GM12878 (cell line): Measurements from ENCODE around the gene EVC. TPM values are rescaled to one million over a fixed set of nuclear protein-coding genes. Genes with fewer than 3 reads are reported as not detected.

Experiments
- ATAC-seq: fragments of 200-7000 bp; cut with Tn5 transposase; 3 replicates; pipeline ENCODE4 v1.9.1; 2020; ENCODE audit warnings: mild to moderate bottlenecking, moderate library complexity
- BruUV-seq: library from RNA; stranded (reverse); fragments of 400-500 nt; replicated peaks from 2 replicates; lab custom pipeline; 2021; lab: Mats Ljungman, UMichigan
- CTCF ChIA-PET: fragments of 300-600 bp; sonication (Branson Sonifier 250); formaldehyde crosslinking; extraction: SDS; loops from one replicate; lab custom pipeline; 2021; ENCODE audit warnings: inconsistent platforms; lab: Yijun Ruan, JAX
- POLR2A ChIA-PET: fragments of 350-600 bp; formaldehyde crosslinking; extraction: SDS; loops from one replicate; lab custom pipeline; 2021; ENCODE audit warnings: inconsistent platforms; lab: Charles Lee
- RAD21 ChIA-PET: fragments of 300-600 bp; sonication (Branson Sonifier 250); formaldehyde crosslinking; loops from one replicate; lab custom pipeline; 2023; ENCODE audit warnings: antibody characterized with exemption; ENCODE audit not compliant: unreplicated experiment; lab: Charles Lee
- SMC1A ChIA-PET: fragments of 300-600 bp; sonication (Branson Sonifier 250); formaldehyde crosslinking; loops from one replicate; lab custom pipeline; 2023; ENCODE audit not compliant: unreplicated experiment, uncharacterized antibody; lab: Charles Lee
- DNase-seq: peaks from one replicate; pipeline ENCODE4 v3.0.0-alpha.2; 2011; ENCODE audit warnings: low read depth, low spot score
- FAIRE-seq: peaks from 3 replicates; lab custom pipeline; 2011; peaks lifted over from hg19 to GRCh38; lab: Jason Lieb, UNC
- H2AFZ ChIP-seq: 2 replicates; pipeline ENCODE4 v1.6.0; 2011; ENCODE audit warnings: low read depth, low read length, control low read depth; ENCODE audit not compliant: control insufficient read depth
- H3K27ac ChIP-seq: 2 replicates; pipeline ENCODE4 v1.5.1; 2011; ENCODE audit warnings: control low read depth; ENCODE audit not compliant: control insufficient read depth, insufficient read depth
- H3K27me3 ChIP-seq, 2 experiments: replicated peaks in 1 of 2; 2 replicates each; pipeline versions ENCODE4 v1.6.0 to v1.6.1; 2011; ENCODE audit warnings: low read length in 1 of 2; ENCODE audit not compliant: control insufficient read depth in 2 of 2, insufficient read depth in 2 of 2
- H3K36me3 ChIP-seq, 2 experiments: 2 replicates each; pipeline ENCODE4 v1.5.1; 2011; ENCODE audit warnings: low read length in 1 of 2; ENCODE audit not compliant: control insufficient read depth in 2 of 2, insufficient read depth in 2 of 2
- H3K4me1 ChIP-seq: 2 replicates; pipeline ENCODE4 v1.6.1; 2011; ENCODE audit warnings: mild to moderate bottlenecking, low read length, moderate library complexity, mixed read lengths; ENCODE audit not compliant: control insufficient read depth, insufficient read depth
- H3K4me2 ChIP-seq: 2 replicates; pipeline ENCODE4 v1.6.0; 2011; ENCODE audit warnings: control low read depth; ENCODE audit not compliant: control insufficient read depth, insufficient read depth
- H3K4me3 ChIP-seq: fragments of 200-600 bp; sonication (generic); 2 replicates; pipeline ENCODE4 v1.5.1; 2016
- H3K79me2 ChIP-seq: 2 replicates; pipeline ENCODE4 v1.6.0; 2011; ENCODE audit warnings: low read length; ENCODE audit not compliant: control insufficient read depth, insufficient read depth
- H3K9ac ChIP-seq: 2 replicates; pipeline ENCODE4 v1.8.0; 2011; ENCODE audit warnings: low read length, control low read depth, mixed read lengths; ENCODE audit not compliant: control insufficient read depth, insufficient read depth
- H3K9me3 ChIP-seq: replicated peaks from 3 replicates; pipeline ENCODE4 v1.5.1; 2011; ENCODE audit warnings: mild to moderate bottlenecking, low read length; ENCODE audit not compliant: control insufficient read depth, insufficient read depth
- H4K20me1 ChIP-seq: 2 replicates; pipeline ENCODE4 v1.6.0; 2011; ENCODE audit not compliant: control insufficient read depth, insufficient read depth
- CBX5 ChIP-seq: sonication (generic); IDR thresholded peaks from 2 replicates; pipeline ENCODE4 v1.6.1; 2016; ENCODE audit warnings: low read depth, moderate library complexity, mild to moderate bottlenecking, inconsistent platforms
- CHD4 ChIP-seq: fragments of 200-600 bp; sonication (generic); IDR thresholded peaks from 2 replicates; pipeline ENCODE4 v1.6.1; 2016; ENCODE audit warnings: mild to moderate bottlenecking
- MEF2A ChIP-seq: IDR thresholded peaks from 2 replicates; pipeline ENCODE4 v1.6.1; 2011; ENCODE audit warnings: low read depth, mild to moderate bottlenecking, low read length, moderate library complexity; ENCODE audit not compliant: insufficient read depth
- MEF2B ChIP-seq: fragments of 450-650 bp; IDR thresholded peaks from 2 replicates; pipeline ENCODE4 v1.6.1; 2018; ENCODE audit warnings: mild to moderate bottlenecking, moderate library complexity; ENCODE audit not compliant: partially characterized antibody, poor library complexity, severe bottlenecking
- MTA2 ChIP-seq: fragments of 450-650 bp; IDR thresholded peaks from 2 replicates; pipeline ENCODE4 v1.6.1; 2016; ENCODE audit warnings: low read depth, mild to moderate bottlenecking, moderate library complexity
- NR2F1 ChIP-seq: fragments of 450-650 bp; conservative IDR thresholded peaks from 2 replicates; pipeline ENCODE4 v1.6.1; 2017; ENCODE audit warnings: mild to moderate bottlenecking
- POLR2AphosphoS5 ChIP-seq: IDR thresholded peaks from 2 replicates; pipeline ENCODE4 v1.6.1; 2011; ENCODE audit warnings: mild to moderate bottlenecking, low read length, inconsistent platforms
- RAD51 ChIP-seq: fragments of 450-650 bp; IDR thresholded peaks from 2 replicates; pipeline ENCODE4 v1.6.1; 2016; ENCODE audit warnings: moderate library complexity, mild to moderate bottlenecking, inconsistent platforms
- RCOR1 ChIP-seq: conservative IDR thresholded peaks from 2 replicates; pipeline ENCODE4 v1.6.1; 2012; ENCODE audit warnings: low read depth, low read length, improper control_type of control experiment
- SMAD1 ChIP-seq: fragments of 450-650 bp; IDR thresholded peaks from 2 replicates; pipeline ENCODE4 v1.6.1; 2018; ENCODE audit warnings: mild to moderate bottlenecking, low read depth; ENCODE audit not compliant: partially characterized antibody
- SREBF2 ChIP-seq: IDR thresholded peaks from 2 replicates; pipeline ENCODE4 v1.6.1; 2012; ENCODE audit warnings: mild to moderate bottlenecking, low read length
- SUPT20H ChIP-seq: IDR thresholded peaks from 2 replicates; pipeline ENCODE4 v1.6.1; 2011; ENCODE audit warnings: low read depth, mild to moderate bottlenecking, low read length, moderate library complexity, borderline replicate concordance; ENCODE audit not compliant: control insufficient read depth
- YBX1 ChIP-seq: fragments of 450-650 bp; IDR thresholded peaks from 2 replicates; pipeline ENCODE4 v1.6.1; 2016; ENCODE audit warnings: antibody characterized with exemption
- ZNF384 ChIP-seq: IDR thresholded peaks from 2 replicates; pipeline ENCODE4 v1.6.1; 2012; ENCODE audit warnings: low read depth, mild to moderate bottlenecking, low read length, improper control_type of control experiment, borderline replicate concordance
- ZSCAN29 ChIP-seq: fragments of 450-650 bp; IDR thresholded peaks from 2 replicates; pipeline ENCODE4 v1.6.1; 2017; ENCODE audit warnings: mild to moderate bottlenecking, moderate library complexity
- WGBS: methylation state at CpG from one replicate; pipeline ENCODE4 v1.1.6; 2016; ENCODE audit warnings: low lambda C conversion rate; ENCODE audit not compliant: insufficient replicate concordance, insufficient coverage; ENCODE audit errors: missing lambda C conversion rate; 5-methylcytosine and 5-hydroxymethylcytosine counted together
- in situ Hi-C: fragments of 300-500 bp; cut with MboI; formaldehyde crosslinking; loops from 9 replicates; pipeline ENCODE4 v1.14.3; 2018; ENCODE audit warnings: mixed read lengths
- intact Hi-C: fragments of 100-400 bp; cut with micrococcal nuclease; formaldehyde crosslinking; loops from one replicate; pipeline ENCODE4 v1.14.2; 2022; ENCODE audit not compliant: unreplicated experiment
- polyA plus RNA-seq, 11 experiments: library from polyadenylated mRNA; depleted of rRNA in 4 of 11; unstranded in 6 of 11; stranded (reverse) in 5 of 11; fragments of >200 nt; fragmentation: Nextera tagmentation in 4 of 11; fragmentation: Illumina TruSeq in 1 of 11; extraction: Ambion mirVana in 4 of 11; extraction: Trizol in 1 of 11; gene quantifications; 1 replicate in 1 of 11; 2 replicates in 10 of 11; pipeline versions ENCODE4 v1.2.1 to v1.2.3, GENCODE V29; 2011 to 2016; ENCODE audit warnings: inconsistent platforms in 2 of 11, missing spikeins in 2 of 11, low read depth in 1 of 11
- total RNA-seq, 4 experiments: library from RNA; depleted of rRNA in 3 of 4; stranded (reverse); fragments of >200 nt in 3 of 4; fragmentation: Illumina TruSeq in 1 of 4; extraction: Trizol in 1 of 4; gene quantifications; 2 replicates each; pipeline versions ENCODE4 v1.2.1 to v1.2.3, GENCODE V29; 2013 to 2021
- TF ChIP-seq, protein P1 (sequence below): IDR thresholded peaks from 2 replicates; pipeline ENCODE4 v1.6.1; 2012; ENCODE audit warnings: mild to moderate bottlenecking, low read depth, low read length
- TF ChIP-seq, protein P2 (sequence below): IDR thresholded peaks from 2 replicates; pipeline ENCODE4 v1.6.1; 2012; ENCODE audit warnings: low read depth, low read length, improper control_type of control experiment

The EVC gene
- total and polyA plus RNA-seq, 10 of the 15 experiments (the other 5 are each of a cell fraction or from before 2014, with no cell fraction given): 0.87 to 55.9 (median 15.6) TPM

DNA sequence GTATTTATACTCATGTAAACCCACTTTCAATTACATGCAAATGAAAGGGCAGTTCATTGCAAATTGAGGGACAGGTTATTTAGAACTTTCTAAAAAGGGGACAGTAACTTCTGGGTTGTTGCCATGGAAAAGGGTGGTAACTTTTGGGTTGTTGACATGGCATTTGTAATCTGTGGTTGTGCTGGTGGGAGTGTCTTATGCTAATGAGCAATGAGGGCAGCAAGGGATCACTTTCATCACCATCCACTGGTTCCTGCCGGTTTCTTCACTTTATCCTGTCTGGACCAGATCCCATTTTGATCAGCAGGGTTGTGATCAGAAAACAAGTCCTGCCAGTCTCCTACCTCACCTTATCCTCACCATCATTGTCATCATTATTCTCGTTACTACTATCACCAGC is 32.0 kb downstream of the EVC start:
- FAIRE-seq: no peak
- in situ Hi-C loops (no loop called here), intact Hi-C loops (no loop called here)
- no peak overlapping the region for H3K27ac ChIP-seq
- no peak overlapping the region for H3K4me2 ChIP-seq
- no peaks in the 10 kb centered on the region for H3K27me3 ChIP-seq
- H4K20me1 ChIP-seq: no peaks in the 10 kb centered on the region
- H3K9ac ChIP-seq: no peak overlapping the region
- peaks cover 1 to 5% of the 10 kb centered on the region in 2 experiments; a peak in 2 of 4 replicates for H3K36me3 ChIP-seq
- no peak for ATAC-seq
- no peak overlapping the region for H2AFZ ChIP-seq
- no peak for DNase-seq
- H3K4me1 ChIP-seq: no peaks in the 10 kb centered on the region
- H3K79me2 ChIP-seq: no peaks in the 10 kb centered on the region
- RAD21 ChIA-PET: no interaction called here
- 0% methylated on average over 2 of the region's 2 CpGs for WGBS
- H3K4me3 ChIP-seq: no peak overlapping the region
- SMC1A ChIA-PET: no interaction called here
- POLR2A ChIA-PET: no interaction called here
- CTCF ChIA-PET: no interaction called here
- BruUV-seq: no TSS peak
- H3K9me3 ChIP-seq: no peaks in the 10 kb centered on the region; the same call in 1 of the 3 replicates
- TF ChIP-seq ZSCAN29 (no peak), NR2F1 (no peak), CBX5 (no peak), POLR2AphosphoS5 (no peak), CHD4 (no peak), MTA2 (no peak), RAD51 (no peak), SUPT20H (no peak), ZNF384 (no peak), SREBF2 (no peak), SMAD1 (no peak), MEF2B (no peak), YBX1 (no peak), MEF2A (no peak), RCOR1 (no peak)
- TF ChIP-seq, protein P1, sequence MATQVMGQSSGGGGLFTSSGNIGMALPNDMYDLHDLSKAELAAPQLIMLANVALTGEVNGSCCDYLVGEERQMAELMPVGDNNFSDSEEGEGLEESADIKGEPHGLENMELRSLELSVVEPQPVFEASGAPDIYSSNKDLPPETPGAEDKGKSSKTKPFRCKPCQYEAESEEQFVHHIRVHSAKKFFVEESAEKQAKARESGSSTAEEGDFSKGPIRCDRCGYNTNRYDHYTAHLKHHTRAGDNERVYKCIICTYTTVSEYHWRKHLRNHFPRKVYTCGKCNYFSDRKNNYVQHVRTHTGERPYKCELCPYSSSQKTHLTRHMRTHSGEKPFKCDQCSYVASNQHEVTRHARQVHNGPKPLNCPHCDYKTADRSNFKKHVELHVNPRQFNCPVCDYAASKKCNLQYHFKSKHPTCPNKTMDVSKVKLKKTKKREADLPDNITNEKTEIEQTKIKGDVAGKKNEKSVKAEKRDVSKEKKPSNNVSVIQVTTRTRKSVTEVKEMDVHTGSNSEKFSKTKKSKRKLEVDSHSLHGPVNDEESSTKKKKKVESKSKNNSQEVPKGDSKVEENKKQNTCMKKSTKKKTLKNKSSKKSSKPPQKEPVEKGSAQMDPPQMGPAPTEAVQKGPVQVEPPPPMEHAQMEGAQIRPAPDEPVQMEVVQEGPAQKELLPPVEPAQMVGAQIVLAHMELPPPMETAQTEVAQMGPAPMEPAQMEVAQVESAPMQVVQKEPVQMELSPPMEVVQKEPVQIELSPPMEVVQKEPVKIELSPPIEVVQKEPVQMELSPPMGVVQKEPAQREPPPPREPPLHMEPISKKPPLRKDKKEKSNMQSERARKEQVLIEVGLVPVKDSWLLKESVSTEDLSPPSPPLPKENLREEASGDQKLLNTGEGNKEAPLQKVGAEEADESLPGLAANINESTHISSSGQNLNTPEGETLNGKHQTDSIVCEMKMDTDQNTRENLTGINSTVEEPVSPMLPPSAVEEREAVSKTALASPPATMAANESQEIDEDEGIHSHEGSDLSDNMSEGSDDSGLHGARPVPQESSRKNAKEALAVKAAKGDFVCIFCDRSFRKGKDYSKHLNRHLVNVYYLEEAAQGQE: no peak
- TF ChIP-seq, protein P2, sequence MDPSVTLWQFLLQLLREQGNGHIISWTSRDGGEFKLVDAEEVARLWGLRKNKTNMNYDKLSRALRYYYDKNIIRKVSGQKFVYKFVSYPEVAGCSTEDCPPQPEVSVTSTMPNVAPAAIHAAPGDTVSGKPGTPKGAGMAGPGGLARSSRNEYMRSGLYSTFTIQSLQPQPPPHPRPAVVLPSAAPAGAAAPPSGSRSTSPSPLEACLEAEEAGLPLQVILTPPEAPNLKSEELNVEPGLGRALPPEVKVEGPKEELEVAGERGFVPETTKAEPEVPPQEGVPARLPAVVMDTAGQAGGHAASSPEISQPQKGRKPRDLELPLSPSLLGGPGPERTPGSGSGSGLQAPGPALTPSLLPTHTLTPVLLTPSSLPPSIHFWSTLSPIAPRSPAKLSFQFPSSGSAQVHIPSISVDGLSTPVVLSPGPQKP: no peak
